ENCODE results near the gene INPP4B. TPM values are rescaled to one million over a fixed set of nuclear protein-coding genes. Genes with fewer than 3 reads are reported as not detected.
A peak's percentile ranks its signal among the peaks of the same experiment; 100 is the strongest.

Gene INPP4B
- total and polyA plus RNA-seq, 2 donors (not counting 1 experiment from before 2014, with no cell fraction given): 19.7 to 22.2 TPM

- Histone ChIP-seq H3K4me1 (ENCODE audit: control insufficient read depth, extremely low read depth, insufficient read depth, low read length) (peaks cover 2% of the 10 kb centered on the region), H3K36me3 (ENCODE audit: control insufficient read depth, insufficient read depth, low read length) (no peaks in the 10 kb centered on the region), H3K9me3 (ENCODE audit: control insufficient read depth, insufficient read depth, low read depth, low read length) (no peaks in the 10 kb centered on the region), H3K27me3 (ENCODE audit: control insufficient read depth, insufficient read depth, low read length) (no peaks in the 10 kb centered on the region), H3K4me3 (replicated peaks in 1 of 4; ENCODE audit: control extremely low read depth in 1 of 4, insufficient read depth in 1 of 4, low read depth in 3 of 4, low read length in 4 of 4) (no peak overlapping the region), H4K20me1 (ENCODE audit: control insufficient read depth, extremely low read depth, insufficient read depth, low read length) (no peaks in the 10 kb centered on the region), H2AFZ (ENCODE audit: low read length) (no peak overlapping the region), H3K4me2 (ENCODE audit: extremely low read depth, insufficient read depth, low read length) (no peak overlapping the region), H3K27ac (ENCODE audit: insufficient read depth, low read length) (peak overlapping the region; percentile 50), H3K9ac (ENCODE audit: insufficient read depth, low read length) (no peak overlapping the region), H3K79me2 (ENCODE audit: control insufficient read depth, insufficient read depth, low read length) (no peaks in the 10 kb centered on the region)
- peak; percentile 31 to 77 for DNase-seq (ENCODE audit: low read depth in 2 of 2)
- TF ChIP-seq EZH2 (IDR thresholded peaks at IDR 0.05; ENCODE audit: low read length, missing control alignments) (no peak), CTCF (conservative IDR thresholded peaks at IDR 0.05 in 1 of 2, IDR thresholded peaks at IDR 0.05 in 1 of 2; ENCODE audit: low read depth in 1 of 2, low read length in 2 of 2) (no peak)
Measured at GRCh38 chr4:142614621-142615323, 231.3 kb downstream of the INPP4B start.

GRCh38 chr4:142607976-142608375 lies 238.1 kb downstream of the INPP4B start:
- H3K9me3 ChIP-seq (ENCODE audit: control insufficient read depth, insufficient read depth, low read depth, low read length): no peaks in the 10 kb centered on the region
- no peak for DNase-seq (ENCODE audit: low read depth in 2 of 2)
- no peaks in the 10 kb centered on the region for H3K4me1 ChIP-seq (ENCODE audit: control insufficient read depth, extremely low read depth, insufficient read depth, low read length)
- no peaks in the 10 kb centered on the region for H4K20me1 ChIP-seq (ENCODE audit: control insufficient read depth, extremely low read depth, insufficient read depth, low read length)
- no peak overlapping the region for H2AFZ ChIP-seq (ENCODE audit: low read length)
- H3K27me3 ChIP-seq (ENCODE audit: control insufficient read depth, insufficient read depth, low read length): no peaks in the 10 kb centered on the region
- no peak overlapping the region for H3K9ac ChIP-seq (ENCODE audit: insufficient read depth, low read length)
- H3K4me3 ChIP-seq (replicated peaks in 1 of 4; ENCODE audit: control extremely low read depth in 1 of 4, insufficient read depth in 1 of 4, low read depth in 3 of 4, low read length in 4 of 4): no peak overlapping the region
- no peaks in the 10 kb centered on the region for H3K79me2 ChIP-seq (ENCODE audit: control insufficient read depth, insufficient read depth, low read length)
- no peak overlapping the region for H3K4me2 ChIP-seq (ENCODE audit: extremely low read depth, insufficient read depth, low read length)
- TF ChIP-seq EZH2 (IDR thresholded peaks at IDR 0.05; ENCODE audit: low read length, missing control alignments): no peak
- TF ChIP-seq CTCF (conservative IDR thresholded peaks at IDR 0.05 in 1 of 2, IDR thresholded peaks at IDR 0.05 in 1 of 2; ENCODE audit: low read depth in 1 of 2, low read length in 2 of 2): no peak
- no peaks in the 10 kb centered on the region for H3K36me3 ChIP-seq (ENCODE audit: control insufficient read depth, insufficient read depth, low read length)
- no peak overlapping the region for H3K27ac ChIP-seq (ENCODE audit: insufficient read depth, low read length)

- H2AFZ ChIP-seq (ENCODE audit: low read length): no peak overlapping the region
- H3K4me2 ChIP-seq (ENCODE audit: extremely low read depth, insufficient read depth, low read length): no peak overlapping the region
- TF ChIP-seq CTCF (conservative IDR thresholded peaks at IDR 0.05 in 1 of 2, IDR thresholded peaks at IDR 0.05 in 1 of 2; ENCODE audit: low read depth in 1 of 2, low read length in 2 of 2) (no peak), EZH2 (IDR thresholded peaks at IDR 0.05; ENCODE audit: low read length, missing control alignments) (no peak)
- no peaks in the 10 kb centered on the region for H3K27me3 ChIP-seq (ENCODE audit: control insufficient read depth, insufficient read depth, low read length)
- H3K4me3 ChIP-seq (replicated peaks in 1 of 4; ENCODE audit: control extremely low read depth in 1 of 4, insufficient read depth in 1 of 4, low read depth in 3 of 4, low read length in 4 of 4): no peak overlapping the region
- no peaks in the 10 kb centered on the region for H4K20me1 ChIP-seq (ENCODE audit: control insufficient read depth, extremely low read depth, insufficient read depth, low read length)
- no peak overlapping the region for H3K9ac ChIP-seq (ENCODE audit: insufficient read depth, low read length)
- H3K36me3 ChIP-seq (ENCODE audit: control insufficient read depth, insufficient read depth, low read length): no peaks in the 10 kb centered on the region
- H3K9me3 ChIP-seq (ENCODE audit: control insufficient read depth, insufficient read depth, low read depth, low read length): no peaks in the 10 kb centered on the region
- no peak overlapping the region for H3K27ac ChIP-seq (ENCODE audit: insufficient read depth, low read length)
- DNase-seq (ENCODE audit: low read depth in 2 of 2): peak in 1 of 2 donors; percentile 22
- no peaks in the 10 kb centered on the region for H3K79me2 ChIP-seq (ENCODE audit: control insufficient read depth, insufficient read depth, low read length)
- no peaks in the 10 kb centered on the region for H3K4me1 ChIP-seq (ENCODE audit: control insufficient read depth, extremely low read depth, insufficient read depth, low read length)
Measured at GRCh38 chr4:142600952-142601351, 245.1 kb downstream of the INPP4B start.

Measured in fibroblast of lung (primary cell).